ENCODE data around the gene KRTAP10-3.

Gene KRTAP10-3

DNA sequence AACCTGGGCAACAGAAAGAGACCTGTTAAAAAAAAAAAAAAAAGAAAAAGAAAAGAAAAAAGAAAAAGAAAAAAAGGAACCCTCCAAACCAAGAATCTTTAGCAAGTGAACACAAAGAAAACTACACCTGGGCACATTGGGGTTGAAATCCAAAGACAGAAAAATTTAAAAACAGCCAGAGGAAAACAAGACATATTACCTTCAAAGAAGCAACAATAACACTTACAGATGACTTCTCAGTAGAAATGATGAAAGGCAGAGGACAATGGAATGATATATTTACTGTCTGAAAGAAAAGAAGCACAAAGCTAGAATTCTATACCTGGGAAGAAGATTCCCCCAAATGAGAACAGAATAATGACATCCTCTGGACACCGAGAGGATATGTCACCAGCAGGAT lies 15.9 kb downstream of the KRTAP10-3 start:
- CTCF ChIA-PET: no interaction called here
- POLR2A ChIA-PET: no interaction called here
- TF ChIP-seq, protein P1, sequence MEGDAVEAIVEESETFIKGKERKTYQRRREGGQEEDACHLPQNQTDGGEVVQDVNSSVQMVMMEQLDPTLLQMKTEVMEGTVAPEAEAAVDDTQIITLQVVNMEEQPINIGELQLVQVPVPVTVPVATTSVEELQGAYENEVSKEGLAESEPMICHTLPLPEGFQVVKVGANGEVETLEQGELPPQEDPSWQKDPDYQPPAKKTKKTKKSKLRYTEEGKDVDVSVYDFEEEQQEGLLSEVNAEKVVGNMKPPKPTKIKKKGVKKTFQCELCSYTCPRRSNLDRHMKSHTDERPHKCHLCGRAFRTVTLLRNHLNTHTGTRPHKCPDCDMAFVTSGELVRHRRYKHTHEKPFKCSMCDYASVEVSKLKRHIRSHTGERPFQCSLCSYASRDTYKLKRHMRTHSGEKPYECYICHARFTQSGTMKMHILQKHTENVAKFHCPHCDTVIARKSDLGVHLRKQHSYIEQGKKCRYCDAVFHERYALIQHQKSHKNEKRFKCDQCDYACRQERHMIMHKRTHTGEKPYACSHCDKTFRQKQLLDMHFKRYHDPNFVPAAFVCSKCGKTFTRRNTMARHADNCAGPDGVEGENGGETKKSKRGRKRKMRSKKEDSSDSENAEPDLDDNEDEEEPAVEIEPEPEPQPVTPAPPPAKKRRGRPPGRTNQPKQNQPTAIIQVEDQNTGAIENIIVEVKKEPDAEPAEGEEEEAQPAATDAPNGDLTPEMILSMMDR (IDR thresholded peaks at IDR 0.05; ENCODE audit: control extremely low read depth, extremely low read depth, low read depth, missing control alignments): no peak
- no peak for DNase-seq (ENCODE audit: extremely low spot score)

DNA sequence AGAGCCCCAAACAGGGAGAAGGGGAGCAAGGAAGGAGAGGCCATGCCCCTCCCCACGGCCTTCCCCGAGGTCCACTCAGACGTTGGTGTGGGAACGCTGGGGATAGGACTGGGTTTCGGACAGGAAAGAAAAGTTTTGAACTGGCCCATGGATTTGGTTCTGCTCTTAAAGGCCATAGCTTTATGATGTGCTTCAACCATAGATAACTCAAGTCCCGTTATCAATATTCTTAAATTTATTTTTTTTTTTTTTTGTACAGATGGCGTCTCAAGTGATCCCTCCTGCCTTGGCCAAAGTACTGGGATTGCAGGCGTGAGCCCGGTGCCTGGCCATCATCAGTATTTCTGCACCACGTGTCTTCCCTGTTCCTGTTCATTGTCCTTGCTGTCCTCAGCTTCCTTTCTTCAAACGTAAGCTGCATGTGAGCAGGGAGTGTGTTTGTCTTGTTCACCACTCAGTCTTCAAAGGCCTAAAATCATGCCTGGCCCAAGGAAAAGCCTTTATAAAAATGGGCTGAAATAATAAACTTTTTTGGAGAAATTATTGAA lies 17.8 kb downstream of the KRTAP10-3 start:
- TF ChIP-seq, protein P1 (IDR thresholded peaks at IDR 0.05; ENCODE audit: control extremely low read depth, extremely low read depth, low read depth, missing control alignments): no peak
- ChIA-PET POLR2A (no interaction called here), CTCF (interaction anchor here (2.9 kb wide), 1 partner anchor 252 kb away, joined by 7 read pairs; no protein-coding TSS in a partner anchor)
- DNase-seq (ENCODE audit: extremely low spot score): no peak

DNA sequence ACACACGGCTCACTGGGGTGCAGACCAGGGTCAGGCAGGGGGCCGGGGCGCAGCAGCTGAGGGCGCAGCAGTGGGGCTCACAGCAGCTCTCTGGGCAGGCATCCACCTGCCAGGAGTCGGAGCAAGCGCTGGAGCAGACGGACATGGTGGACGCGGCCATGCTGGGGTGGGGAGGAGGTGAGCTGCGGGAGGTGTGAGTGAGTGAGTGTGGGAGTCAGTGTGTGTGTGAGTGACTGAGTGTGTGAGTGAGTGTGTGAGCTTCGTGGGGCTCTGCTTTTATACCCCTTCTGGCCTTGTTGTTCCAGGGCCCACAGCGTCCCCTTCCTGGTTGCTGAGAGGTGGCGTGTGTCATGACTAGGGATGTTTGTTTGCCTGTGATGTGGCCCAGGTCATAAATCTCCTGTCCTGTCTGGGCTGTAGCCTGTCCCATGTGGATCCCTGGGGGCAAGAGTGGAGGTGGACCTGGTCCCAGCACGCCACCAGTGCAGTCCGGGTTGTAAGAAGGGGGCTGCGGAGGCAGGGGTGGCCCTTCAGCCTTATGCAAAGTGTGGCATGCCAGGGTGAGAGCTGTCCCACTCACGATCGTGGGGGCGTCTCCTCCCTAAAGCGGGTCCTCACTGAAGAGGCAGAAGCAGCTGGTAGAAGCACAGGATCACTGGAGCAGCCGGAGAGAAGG lies 18.5 kb downstream of the KRTAP10-3 start, which contains the start of gene KRTAP10-1:
Gene KRTAP10-1, minus strand, starts transcription at position 205 of the 676 bp plus-strand sequence. Its CDS starts 45 bp downstream, at position 160.
- ChIA-PET POLR2A (no interaction called here), CTCF (interaction anchor here (1.0 to 2.9 kb wide), 2 partner anchors 9 to 253 kb away, joined by 3 to 7 read pairs; no protein-coding TSS in a partner anchor)
- TF ChIP-seq, protein P1 (IDR thresholded peaks at IDR 0.05; ENCODE audit: control extremely low read depth, extremely low read depth, low read depth, missing control alignments): no peak
- DNase-seq (ENCODE audit: extremely low spot score): no peak

DNA sequence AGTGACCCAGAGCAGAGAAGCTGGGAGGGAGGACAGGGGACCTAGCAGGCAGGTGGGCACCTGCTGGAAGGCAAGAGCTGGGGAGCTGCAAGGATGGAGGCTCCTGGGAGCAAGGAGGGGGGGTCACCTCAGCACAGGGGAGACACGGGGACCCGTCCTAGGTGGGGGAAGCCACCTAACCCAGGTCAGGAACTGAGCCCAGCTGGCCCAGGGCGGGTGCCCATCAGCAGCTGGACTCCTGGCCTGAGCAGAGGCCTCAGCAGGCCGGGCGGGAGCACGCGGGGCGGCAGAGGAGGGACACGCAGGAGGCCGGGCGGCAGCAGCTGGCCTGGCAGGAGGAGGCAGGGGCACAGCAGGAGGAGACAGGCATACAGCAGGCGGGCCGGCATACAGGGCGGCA lies 19.5 kb downstream of the KRTAP10-3 start:
- CTCF ChIA-PET: no interaction called here
- POLR2A ChIA-PET: no interaction called here
- DNase-seq (ENCODE audit: extremely low spot score): no peak
- TF ChIP-seq, protein P1 (IDR thresholded peaks at IDR 0.05; ENCODE audit: control extremely low read depth, extremely low read depth, low read depth, missing control alignments): no peak

DNA sequence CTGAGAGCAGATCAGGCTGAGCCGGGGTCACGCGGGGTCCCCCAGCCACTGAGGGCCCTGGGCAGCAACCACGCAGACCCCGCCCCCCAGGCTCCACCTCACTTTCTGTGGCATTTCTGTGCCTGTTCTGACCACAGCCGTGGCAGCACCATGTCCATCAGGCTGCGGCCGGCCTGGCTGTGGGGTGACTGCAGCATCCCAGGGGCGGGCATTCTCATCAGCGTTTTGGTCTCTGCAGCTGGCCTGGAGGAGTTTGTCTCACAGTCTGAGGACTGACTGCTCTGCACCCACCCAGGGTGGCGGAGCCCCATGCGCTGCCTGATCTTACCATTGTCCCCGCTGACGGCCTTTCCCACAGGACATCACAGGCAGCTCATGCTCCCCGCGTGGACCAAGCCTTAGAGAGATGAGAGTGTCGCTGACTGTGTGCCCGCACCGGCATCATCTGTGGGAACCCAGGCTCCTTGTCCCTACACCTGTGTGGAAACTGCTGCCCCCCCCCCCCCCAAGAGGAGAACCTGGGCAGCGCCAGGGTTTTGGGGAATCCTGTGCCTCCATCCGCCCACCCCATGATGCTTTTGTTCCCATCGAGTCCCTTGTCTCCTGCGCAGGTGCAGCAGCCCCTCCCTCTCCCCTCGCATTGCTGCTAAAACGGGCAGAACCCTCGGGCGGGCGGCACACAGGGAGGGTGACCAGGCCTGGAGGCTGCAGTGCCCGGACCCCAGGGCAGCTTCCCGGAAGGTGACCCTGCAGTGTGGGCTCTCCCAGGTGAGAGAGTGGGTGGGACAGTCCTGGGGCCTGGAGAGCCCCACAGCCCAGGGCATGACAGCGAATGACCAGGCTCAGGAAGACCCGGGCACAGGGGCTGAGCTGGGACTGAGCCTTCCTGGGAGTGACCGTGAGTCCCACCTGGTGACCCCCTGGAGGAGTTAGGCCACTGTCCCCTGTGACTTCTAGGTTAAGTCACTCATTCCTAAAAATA lies 20.4 kb downstream of the KRTAP10-3 start:
- ChIA-PET CTCF (interaction anchor here (1.4 kb wide), 1 partner anchor 255 kb away, joined by 3 read pairs; no protein-coding TSS in a partner anchor), POLR2A (no interaction called here)
- TF ChIP-seq, protein P1 (IDR thresholded peaks at IDR 0.05; ENCODE audit: control extremely low read depth, extremely low read depth, low read depth, missing control alignments): no peak
- DNase-seq (ENCODE audit: extremely low spot score): no peak

DNA sequence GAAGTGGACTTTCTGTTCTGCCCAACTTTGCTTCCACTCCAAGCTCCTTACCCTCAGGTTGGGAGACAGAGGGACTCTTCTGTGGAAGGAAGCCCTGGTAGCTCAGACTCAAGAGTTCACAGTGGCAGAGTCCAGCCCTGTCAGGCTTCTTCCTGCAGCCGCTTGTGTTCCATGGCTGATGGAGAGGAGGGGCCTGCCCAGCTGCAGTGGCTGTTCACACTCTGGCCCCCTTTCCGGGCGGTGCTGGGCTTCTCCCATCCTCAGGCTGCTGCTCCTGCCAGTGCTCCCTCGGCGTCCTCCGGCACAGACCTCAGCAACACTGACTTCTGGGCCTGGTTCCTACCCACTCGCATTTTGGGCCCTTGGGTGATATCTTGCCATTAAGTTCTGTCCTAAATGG lies 22.6 kb downstream of the KRTAP10-3 start:
- POLR2A ChIA-PET: no interaction called here
- TF ChIP-seq, protein P1 (IDR thresholded peaks at IDR 0.05; ENCODE audit: control extremely low read depth, extremely low read depth, low read depth, missing control alignments): no peak
- CTCF ChIA-PET: interaction anchor here (2.8 kb wide), 1 partner anchor 26 kb away, joined by 8 read pairs; no protein-coding TSS in a partner anchor
- DNase-seq (ENCODE audit: extremely low spot score): no peak

Measured in GM10248 (cell line).